ENCODE data around the gene RMRP. TPM values are rescaled to one million over a fixed set of nuclear protein-coding genes. Genes with fewer than 3 reads are reported as not detected.

RMRP gene
- total RNA-seq, 1 experiment from 2014 or later, result 36,790 TPM

GRCh38 chr9:35689542-35690293, 31.9 kb upstream of the RMRP start, which contains the start of gene TPM2:
TSS of gene TPM2 (minus strand) at chr9:35689925. CDS start at chr9:35689817, 108 bp downstream.
- Histone ChIP-seq H3K79me2 (ENCODE audit: low read length) (no peaks in the 10 kb centered on the region), H3K9me3 (ENCODE audit: low read length) (no peaks in the 10 kb centered on the region), H3K4me2 (ENCODE audit: low read length) (peak within 1 kb of the TSS; percentile 88), H3K4me1 (ENCODE audit: insufficient read depth, low read length) (peaks cover 32% of the 10 kb centered on the region), H2AFZ (ENCODE audit: low read length) (peak within 1 kb of the TSS; percentile 94), H3K36me3 (ENCODE audit: low read depth, low read length) (no peaks in the 10 kb centered on the region), H3K27me3 (ENCODE audit: low read length) (no peaks in the 10 kb centered on the region), H4K20me1 (ENCODE audit: low read length) (no peaks in the 10 kb centered on the region), H3K9ac (ENCODE audit: low read length) (peak within 1 kb of the TSS; percentile 85), H3F3A (ENCODE audit: low read length, unreplicated experiment) (no peaks in the 10 kb centered on the region), H3K27ac (ENCODE audit: low read length) (peak within 1 kb of the TSS; percentile 87), H3K9me2 (replicated peaks; ENCODE audit: low read length) (no peaks in the 10 kb centered on the region), H3K4me3 (ENCODE audit: low read length) (peak within 1 kb of the TSS; percentile 83)
- intact Hi-C loops (cut with micrococcal nuclease), result no loop called here
- no TSS peak for BruUV-seq (replicated peaks)
- ATAC-seq, result no peak
- ChIA-PET CTCF (no interaction called here), POLR2A (ENCODE audit: unreplicated experiment) (interaction anchor here (0.6 kb wide), 1 partner anchor 52 kb away, joined by 3 read pairs; no protein-coding TSS in a partner anchor)
- TF ChIP-seq CTCF (conservative IDR thresholded peaks at IDR 0.05; ENCODE audit: low read depth, low read length) (no peak), EZH2phosphoT487 (IDR thresholded peaks at IDR 0.05; ENCODE audit: borderline replicate concordance, low read length) (no peak), EZH2 (IDR thresholded peaks at IDR 0.05; ENCODE audit: low read length, unreplicated experiment) (no peak)
- no peak for DNase-seq

- H3K36me3 ChIP-seq (ENCODE audit: low read depth, low read length), result no peaks in the 10 kb centered on the region
- no peaks in the 10 kb centered on the region for H3K9me2 ChIP-seq (replicated peaks; ENCODE audit: low read length)
- peak; percentile 86 for DNase-seq
- peak overlapping the region; percentile 87 for H3K27ac ChIP-seq (ENCODE audit: low read length)
- H2AFZ ChIP-seq (ENCODE audit: low read length), result no peak overlapping the region
- H3F3A ChIP-seq (ENCODE audit: low read length, unreplicated experiment), result no peaks in the 10 kb centered on the region
- BruUV-seq (replicated peaks), result TSS peak; percentile 48
- peak; percentile 85 for ATAC-seq
- H3K9ac ChIP-seq (ENCODE audit: low read length), result peak overlapping the region; percentile 47
- H4K20me1 ChIP-seq (ENCODE audit: low read length), result no peaks in the 10 kb centered on the region
- CTCF ChIA-PET, result no interaction called here
- no peaks in the 10 kb centered on the region for H3K9me3 ChIP-seq (ENCODE audit: low read length)
- no peaks in the 10 kb centered on the region for H3K79me2 ChIP-seq (ENCODE audit: low read length)
- H3K4me2 ChIP-seq (ENCODE audit: low read length), result peak overlapping the region; percentile 88
- intact Hi-C loops (cut with micrococcal nuclease), result no loop called here
- TF ChIP-seq CTCF (conservative IDR thresholded peaks at IDR 0.05; ENCODE audit: low read depth, low read length) (no peak), EZH2 (IDR thresholded peaks at IDR 0.05; ENCODE audit: low read length, unreplicated experiment) (no peak)
- H3K4me1 ChIP-seq (ENCODE audit: insufficient read depth, low read length), result peaks cover 32% of the 10 kb centered on the region
- H3K27me3 ChIP-seq (ENCODE audit: low read length), result no peaks in the 10 kb centered on the region
- POLR2A ChIA-PET (ENCODE audit: unreplicated experiment), result interaction anchor here (0.5 to 0.6 kb wide), 2 partner anchors 25 to 1071 kb away, joined by 3 to 4 read pairs; no protein-coding TSS in a partner anchor
- H3K4me3 ChIP-seq (ENCODE audit: low read length), result peak overlapping the region; percentile 52; the same call in 1 of the 2 replicates
These were observed 31.0 kb upstream of the RMRP start for GRCh38 chr9:35688558-35689541.
